Suprapubic skin (tissue), 4 donors: Measurements from ENCODE around the gene FBLN1. TPM values are rescaled to one million over a fixed set of nuclear protein-coding genes. Genes with fewer than 3 reads are reported as not detected.
"Not testable (repeated sequence)": the region's sequence is repeated elsewhere in the genome, so short reads cannot be mapped to it uniquely, and the experiment has no call there.

Experiments used
- DNase-seq, 2 donors: peaks; one replicate each; pipeline ENCODE4 v3.0.0-alpha.2; 2019; ENCODE audit warnings: low spot score in 2 of 2
- H3K27ac ChIP-seq: fragments of 200-600 bp; sonication (generic); one replicate; pipeline ENCODE4 v1.5.1; 2019
- H3K27me3 ChIP-seq: fragments of 200-600 bp; sonication (generic); one replicate; pipeline ENCODE4 v1.5.1; 2019
- H3K36me3 ChIP-seq: fragments of 200-600 bp; sonication (generic); one replicate; pipeline ENCODE4 v1.5.1; 2019
- H3K4me1 ChIP-seq: fragments of 200-600 bp; sonication (generic); one replicate; pipeline ENCODE4 v1.5.1; 2019
- H3K4me3 ChIP-seq: fragments of 200-600 bp; sonication (generic); one replicate; pipeline ENCODE4 v1.5.1; 2019; ENCODE audit warnings: mild to moderate bottlenecking
- H3K9me3 ChIP-seq: fragments of 200-600 bp; sonication (generic); one replicate; pipeline ENCODE4 v1.5.1; 2019
- CTCF ChIP-seq, 2 donors: fragments of 200-600 bp in 1 of 2; fragments of 450-650 bp in 1 of 2; sonication (generic) in 1 of 2; IDR thresholded peaks; one replicate each; pipeline ENCODE4 v1.5.1; 2016 to 2019; ENCODE audit warnings: antibody characterized with exemption in 2 of 2, mild to moderate bottlenecking in 1 of 2, moderate library complexity in 1 of 2
- EP300 ChIP-seq: sonication (generic); formaldehyde crosslinking; IDR thresholded peaks from one replicate; pipeline ENCODE4 v1.6.1; 2017; ENCODE audit warnings: antibody characterized with exemption
- POLR2A ChIP-seq, 2 donors: fragments of 450-650 bp; IDR thresholded peaks; one replicate each; pipeline ENCODE4 v1.6.1; 2017; ENCODE audit warnings: antibody characterized with exemption in 2 of 2, mild to moderate bottlenecking in 2 of 2, moderate library complexity in 2 of 2
- POLR2AphosphoS5 ChIP-seq, 3 donors: sonication (generic); formaldehyde crosslinking; IDR thresholded peaks; one replicate each; pipeline ENCODE4 v1.6.1; 2017; ENCODE audit warnings: antibody characterized with exemption in 3 of 3
- WGBS: methylation state at CpG from one replicate; pipeline ENCODE4 v1.1.5; 2018; 5-methylcytosine and 5-hydroxymethylcytosine counted together
- total RNA-seq, 4 donors: library from RNA; depleted of rRNA; stranded (reverse); fragments of >200 nt; gene quantifications; one replicate each; pipeline ENCODE4 v1.1.0, GENCODE V29; 2016

The FBLN1 gene
- total RNA-seq, 4 donors from 2014 or later, result 111 to 174 (median 139) TPM

- Histone ChIP-seq H3K4me3 (no peak overlapping the region), H3K9me3 (no peaks in the 10 kb centered on the region), H3K27ac (no peak overlapping the region), H3K4me1 (peaks cover 50% of the 10 kb centered on the region), H3K27me3 (no peaks in the 10 kb centered on the region), H3K36me3 (peaks cover 41% of the 10 kb centered on the region)
- no peak for DNase-seq
- WGBS, result 80% methylated on average over 4 of the region's 8 CpGs
- TF ChIP-seq EP300 (no peak), CTCF (IDR thresholded peaks at IDR 0.05) (no peak), POLR2A (IDR thresholded peaks at IDR 0.05) (no peak), POLR2AphosphoS5 (IDR thresholded peaks at IDR 0.05) (no peak)
These were observed 37.4 kb downstream of the FBLN1 start for GRCh38 chr22:45540122-45540521.

- Histone ChIP-seq H3K4me3 (no peak overlapping the region), H3K4me1 (peaks cover 40% of the 10 kb centered on the region), H3K27me3 (no peaks in the 10 kb centered on the region), H3K27ac (no peak overlapping the region), H3K9me3 (no peaks in the 10 kb centered on the region), H3K36me3 (peaks cover 41% of the 10 kb centered on the region)
- TF ChIP-seq CTCF (IDR thresholded peaks at IDR 0.05), result no peak
- WGBS, result 84% methylated on average over 6 of the region's 7 CpGs
- no peak for DNase-seq
These were observed 38.8 kb downstream of the FBLN1 start for GRCh38 chr22:45541382-45541979.

- peaks cover 34% of the 10 kb centered on the region for H3K4me1 ChIP-seq
- no peak overlapping the region for H3K27ac ChIP-seq
- H3K4me3 ChIP-seq, result no peak overlapping the region
- no peaks in the 10 kb centered on the region for H3K27me3 ChIP-seq
- TF ChIP-seq POLR2AphosphoS5 (IDR thresholded peaks at IDR 0.05), result no peak
- TF ChIP-seq CTCF (IDR thresholded peaks at IDR 0.05), result no peak
- TF ChIP-seq EP300, result no peak
- no peak for TF ChIP-seq POLR2A (IDR thresholded peaks at IDR 0.05)
- H3K9me3 ChIP-seq, result no peaks in the 10 kb centered on the region
- WGBS, result 94% methylated on average over 19 of the region's 19 CpGs
- H3K36me3 ChIP-seq, result peaks cover 46% of the 10 kb centered on the region
- no peak for DNase-seq
These were observed 39.4 kb downstream of the FBLN1 start for GRCh38 chr22:45542001-45542520.

- H3K36me3 ChIP-seq, result peaks cover 50% of the 10 kb centered on the region
- 98% methylated on average over 13 of the region's 13 CpGs for WGBS
- H3K27ac ChIP-seq, result not testable (repeated sequence)
These were observed 40.1 kb downstream of the FBLN1 start for GRCh38 chr22:45542736-45543135.

GRCh38 chr22:45543243-45543642 is 40.6 kb downstream of the FBLN1 start:
- no peak for DNase-seq
- no peaks in the 10 kb centered on the region for H3K9me3 ChIP-seq
- WGBS, result 89% methylated on average over 8 of the region's 13 CpGs
- H3K27me3 ChIP-seq, result no peaks in the 10 kb centered on the region
- peaks cover 27% of the 10 kb centered on the region for H3K4me1 ChIP-seq
- no peak overlapping the region for H3K27ac ChIP-seq
- no peak overlapping the region for H3K4me3 ChIP-seq
- TF ChIP-seq POLR2A (IDR thresholded peaks at IDR 0.05) (no peak), POLR2AphosphoS5 (IDR thresholded peaks at IDR 0.05) (no peak), EP300 (no peak), CTCF (IDR thresholded peaks at IDR 0.05) (no peak)
- peaks cover 55% of the 10 kb centered on the region for H3K36me3 ChIP-seq

More at GRCh38 chr22:45542736-45543135, 40.1 kb downstream of the FBLN1 start:
- DNase-seq, H3K9me3 ChIP-seq, H3K4me3 ChIP-seq, H3K27me3 ChIP-seq: not testable (repeated sequence)
- H3K4me1 ChIP-seq, result peaks cover 27% of the 10 kb centered on the region
